AML-193 (cell line): ENCODE data around the gene GTPBP6.
"Not testable (repeated sequence)": the region's sequence is repeated elsewhere in the genome, so short reads cannot be mapped to it uniquely, and the experiment has no call there.

Experiments used
- DNase-seq, 2 experiments: peaks; one replicate each; lab custom pipeline; 2025; lab: John Stamatoyannopoulos, UW

GTPBP6 gene

GRCh38 chrX:351736-352135, 33.1 kb upstream of the GTPBP6 start:
- DNase-seq: no peak

DNA sequence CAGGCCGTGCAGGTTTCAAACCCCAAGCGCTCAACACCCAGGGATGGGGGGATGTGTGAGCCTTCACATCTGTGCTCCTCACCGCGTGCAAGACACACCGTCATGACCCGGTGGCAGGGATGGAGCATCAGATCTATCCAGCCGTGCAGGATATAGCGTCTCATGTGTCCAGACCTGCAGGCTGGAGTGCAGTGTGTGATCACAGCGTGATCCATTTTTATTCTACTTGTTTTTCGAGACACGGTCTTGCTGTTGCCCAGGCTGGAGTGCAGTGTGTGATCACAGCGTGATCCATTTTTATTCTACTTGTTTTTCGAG, 32.7 kb upstream of the GTPBP6 start:
- DNase-seq: not testable (repeated sequence)

GRCh38 chrX:350534-351323, 32.1 kb upstream of the GTPBP6 start:
- no peak for DNase-seq

- DNase-seq: no peak
Observed at GRCh38 chrX:350148-350533, 31.5 kb upstream of the GTPBP6 start.

- no peak for DNase-seq
Observed at GRCh38 chrX:349702-350101, 31.1 kb upstream of the GTPBP6 start.

DNA sequence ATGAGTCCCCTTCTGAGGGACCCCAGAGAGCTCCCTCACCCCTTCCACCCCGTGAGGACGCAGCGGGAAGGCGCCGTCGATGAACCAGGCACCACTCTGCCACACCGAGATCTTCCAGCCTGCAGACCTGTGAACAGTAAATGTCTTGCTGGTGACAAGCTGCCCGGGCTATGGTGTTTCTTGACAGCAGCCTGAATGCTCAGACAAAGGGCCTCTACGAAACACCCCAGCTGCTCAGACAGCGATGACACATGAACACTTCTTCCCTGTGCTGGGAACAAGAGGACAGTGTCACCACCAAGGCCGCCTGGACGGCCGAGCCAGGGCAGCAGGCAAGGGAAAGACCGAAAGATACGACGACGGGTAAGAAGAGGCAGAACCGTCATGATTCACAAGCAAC, 30.6 kb upstream of the GTPBP6 start:
- no peak for DNase-seq

DNA sequence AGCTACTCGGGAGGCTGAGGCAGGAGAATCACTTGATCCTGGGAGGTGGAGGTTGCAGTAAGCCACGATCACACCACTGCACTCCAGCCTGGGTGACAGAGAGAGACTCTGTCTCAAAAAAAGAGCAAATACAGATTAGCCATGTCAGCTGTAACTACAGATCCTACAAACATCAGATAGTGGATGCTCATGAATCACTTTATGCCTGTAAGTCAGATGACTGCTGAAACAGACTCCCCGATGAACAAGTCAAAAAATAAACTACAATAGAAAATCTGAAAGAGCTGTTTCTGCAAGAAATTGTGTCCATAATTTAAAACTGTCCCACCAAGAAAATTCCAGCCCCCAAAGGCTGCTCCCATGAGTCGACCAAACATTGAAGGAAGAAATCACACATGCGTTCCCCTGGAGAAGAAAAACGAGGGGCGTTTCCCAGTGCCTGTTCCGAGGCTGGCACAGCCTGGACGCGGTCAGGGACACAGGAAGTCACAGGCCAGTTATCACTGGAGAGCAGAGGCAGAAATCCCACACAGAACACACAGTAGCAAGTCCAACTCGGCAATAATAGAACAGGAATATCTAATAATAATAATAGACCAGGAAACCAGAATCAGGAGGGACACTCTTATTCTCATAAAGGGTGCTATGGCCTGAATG, 30.0 kb upstream of the GTPBP6 start:
- DNase-seq: no peak

- no peak for DNase-seq
Observed at GRCh38 chrX:347351-348117, 28.9 kb upstream of the GTPBP6 start.

GRCh38 chrX:346034-346813, 27.6 kb upstream of the GTPBP6 start:
- DNase-seq: no peak

DNA sequence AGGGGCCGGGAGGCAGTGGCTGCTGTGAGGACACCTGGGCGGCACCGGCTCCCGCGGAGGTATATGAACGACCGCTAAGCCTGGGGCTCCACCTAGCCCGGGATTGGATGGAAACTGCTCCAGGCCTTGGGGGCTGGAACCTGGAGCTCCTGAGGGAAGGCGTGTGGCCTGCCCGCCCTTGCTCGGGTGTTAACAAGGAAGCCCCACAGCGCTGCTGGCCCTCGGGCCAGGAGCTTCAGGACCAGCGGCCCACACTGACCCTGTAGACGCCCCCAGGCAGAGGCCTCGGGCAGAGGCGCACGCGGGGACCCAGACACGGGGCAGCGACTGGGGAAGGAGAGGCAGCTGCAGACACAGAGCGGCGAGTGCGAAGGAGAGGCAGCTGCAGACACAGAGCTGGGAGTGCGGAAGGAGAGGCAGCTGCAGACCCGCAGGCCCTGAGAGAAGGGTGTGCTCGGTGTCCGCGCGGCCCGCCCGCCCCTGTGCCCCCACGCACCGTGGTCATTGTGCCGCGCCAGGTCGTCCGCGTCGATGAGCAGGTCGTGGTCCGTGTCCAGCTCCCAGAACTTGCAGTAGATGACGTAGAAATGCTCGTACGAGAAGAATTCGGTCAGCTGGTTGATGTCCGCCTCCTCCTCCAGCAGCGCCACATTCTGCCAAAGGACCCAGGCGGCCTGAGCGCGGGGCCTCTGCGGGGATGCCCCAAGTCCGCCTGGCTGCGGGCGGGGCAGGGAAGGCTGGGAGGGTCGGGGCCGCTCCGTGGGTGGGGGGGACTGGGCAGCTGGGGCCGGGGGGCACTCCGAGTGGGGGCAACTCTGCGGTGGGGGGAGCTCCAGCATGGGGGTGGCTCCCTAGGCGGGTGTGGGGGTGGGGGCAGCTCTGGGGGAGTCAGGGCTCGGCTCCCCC, 26.7 kb upstream of the GTPBP6 start:
- no peak for DNase-seq

DNA sequence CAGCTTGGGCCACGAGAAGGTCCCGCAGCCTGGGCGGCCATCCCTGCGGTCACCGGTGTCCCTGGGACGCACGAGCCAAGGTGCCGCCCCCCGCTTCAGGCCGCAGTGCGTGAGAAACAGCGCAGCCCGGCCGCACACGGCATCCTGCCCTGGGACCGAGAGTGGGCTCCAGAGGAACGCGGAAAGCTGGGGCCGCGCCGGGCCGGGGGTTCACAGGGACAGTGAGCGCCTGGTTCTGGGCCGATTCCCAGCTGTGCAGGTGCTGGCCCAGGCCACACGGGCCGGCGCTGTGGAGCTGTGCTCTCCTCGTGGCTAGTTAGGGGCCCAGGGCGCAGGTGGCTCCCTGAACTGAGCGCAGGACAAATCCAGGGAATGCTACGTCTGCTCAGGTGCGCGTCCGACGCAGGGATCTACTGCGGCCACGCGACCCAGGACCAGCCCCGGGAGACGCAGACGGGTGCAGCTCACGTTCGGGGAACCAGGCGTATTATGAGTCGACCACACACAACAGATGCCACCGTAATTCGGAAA, 25.8 kb upstream of the GTPBP6 start:
- DNase-seq: no peak

DNA sequence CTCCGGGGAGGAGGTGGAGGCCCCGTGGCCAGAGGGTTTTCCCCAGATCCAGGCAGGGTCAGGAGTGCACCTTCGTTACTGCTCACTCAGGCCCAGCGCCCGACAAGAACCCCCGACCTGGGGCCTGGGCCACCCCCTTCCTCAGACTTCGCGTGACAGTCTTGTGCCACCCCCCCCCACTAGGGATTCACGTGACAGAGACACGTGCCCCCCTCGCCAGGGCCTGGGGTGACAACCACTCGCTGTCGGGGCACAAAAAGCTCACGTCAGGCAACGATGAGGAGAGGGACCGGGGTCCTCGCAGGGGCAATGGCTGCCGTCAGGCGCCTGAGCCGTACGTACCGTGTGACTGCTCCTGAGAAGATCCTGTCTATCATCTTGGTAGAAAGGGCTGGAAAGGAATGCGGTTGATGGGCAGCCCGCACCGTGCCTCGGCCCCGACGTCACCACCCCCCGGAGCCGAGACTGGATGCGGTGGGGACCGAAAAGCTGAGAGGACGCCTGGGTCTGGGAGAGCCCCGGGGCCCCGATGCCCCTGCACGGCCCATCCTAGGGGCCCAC, 23.0 kb upstream of the GTPBP6 start:
- DNase-seq: no peak

GRCh38 chrX:340641-341423, 22.2 kb upstream of the GTPBP6 start:
- no peak for DNase-seq

DNA sequence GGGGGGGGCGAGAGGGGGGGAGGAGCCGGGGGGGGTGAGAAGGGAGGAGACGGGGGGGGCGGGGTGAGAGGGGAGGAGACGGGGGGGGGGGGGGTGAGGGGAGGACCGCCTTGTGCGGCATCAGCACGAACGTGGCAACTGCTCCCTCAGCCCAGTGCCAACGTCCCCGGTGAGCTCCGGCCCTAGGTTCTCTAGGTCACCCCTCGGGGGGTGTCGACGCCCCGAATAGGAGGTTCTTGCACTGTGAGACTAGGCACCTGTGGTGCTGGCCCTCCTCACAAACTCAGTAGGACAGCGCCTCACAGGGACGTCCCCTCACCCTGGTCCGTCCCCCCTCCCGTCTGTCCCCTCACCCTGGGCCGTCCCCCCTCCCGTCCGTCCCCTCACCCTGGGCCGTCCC, 21.5 kb upstream of the GTPBP6 start:
- no peak for DNase-seq

DNA sequence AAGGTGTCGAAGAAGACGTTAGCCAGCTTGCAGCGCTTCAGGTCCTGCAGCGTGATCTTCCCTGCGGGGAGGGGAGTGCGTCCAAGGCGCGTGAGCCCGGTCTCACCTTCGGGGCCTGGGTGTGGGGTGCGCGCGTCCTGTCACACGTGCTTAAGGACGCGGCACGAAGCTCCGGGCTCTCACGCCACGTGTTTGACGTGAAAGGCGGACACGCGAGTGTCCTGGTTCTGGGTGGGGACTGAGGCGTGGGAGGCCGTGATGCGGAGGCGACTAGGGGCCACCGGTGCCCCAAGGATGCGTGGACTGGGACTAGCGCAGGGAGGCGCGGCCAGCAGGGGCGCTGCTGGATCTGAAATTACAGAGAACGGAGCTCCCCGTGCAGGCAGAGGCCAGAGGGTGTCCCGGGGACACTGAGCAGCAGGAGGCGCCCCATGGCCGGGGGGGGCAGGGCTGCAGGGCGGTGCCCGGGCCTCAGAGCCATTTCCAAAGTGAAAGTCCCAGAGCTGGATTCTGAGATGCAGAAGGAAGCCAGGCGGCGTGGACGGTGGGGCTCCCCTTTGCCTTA, 20.3 kb upstream of the GTPBP6 start:
- no peak for DNase-seq

GRCh38 chrX:338281-338835, 19.8 kb upstream of the GTPBP6 start:
- DNase-seq: no peak

DNA sequence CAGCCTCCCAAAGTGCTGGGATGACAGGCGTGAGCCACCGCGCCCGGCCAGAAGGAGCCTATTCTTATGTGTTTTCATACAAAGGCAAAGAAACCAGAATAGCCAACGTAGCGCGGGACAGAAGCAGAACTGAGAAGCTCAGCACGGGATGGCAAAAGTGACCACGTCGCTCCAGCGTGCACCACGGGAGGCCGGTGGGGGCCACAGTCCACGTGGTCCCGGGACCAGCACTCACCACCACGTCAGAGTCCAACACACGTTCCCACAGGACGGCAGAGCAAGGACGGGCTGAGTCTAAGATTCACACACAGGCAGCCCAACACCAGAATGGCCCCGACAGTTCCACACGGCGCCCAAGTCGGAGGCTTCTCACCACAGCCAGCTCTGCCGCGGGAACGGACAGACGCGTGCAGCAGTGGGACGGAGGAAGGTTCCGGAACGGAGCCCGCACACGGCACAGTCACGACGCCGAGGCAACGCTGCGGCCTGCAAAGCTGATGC, 18.8 kb upstream of the GTPBP6 start:
- DNase-seq: no peak

DNA sequence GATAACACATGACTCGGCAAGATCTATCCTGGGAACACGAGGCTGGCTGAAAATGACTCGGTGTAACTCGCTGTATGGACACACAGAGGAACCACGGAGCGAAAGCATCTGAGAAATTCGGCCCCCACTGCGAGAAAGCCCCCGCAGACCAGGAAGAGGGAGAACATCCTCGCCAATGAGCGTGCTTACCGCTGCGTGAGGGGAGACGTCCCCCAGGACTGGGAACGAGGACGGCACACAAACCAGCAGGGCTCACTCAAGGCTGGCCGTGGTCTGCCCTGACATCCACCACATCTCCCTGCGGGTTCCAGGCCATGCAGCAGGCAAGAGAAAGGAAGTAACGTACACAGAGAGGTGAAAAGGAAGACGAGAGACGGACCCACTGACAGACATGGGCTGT, 17.6 kb upstream of the GTPBP6 start:
- no peak for DNase-seq

DNA sequence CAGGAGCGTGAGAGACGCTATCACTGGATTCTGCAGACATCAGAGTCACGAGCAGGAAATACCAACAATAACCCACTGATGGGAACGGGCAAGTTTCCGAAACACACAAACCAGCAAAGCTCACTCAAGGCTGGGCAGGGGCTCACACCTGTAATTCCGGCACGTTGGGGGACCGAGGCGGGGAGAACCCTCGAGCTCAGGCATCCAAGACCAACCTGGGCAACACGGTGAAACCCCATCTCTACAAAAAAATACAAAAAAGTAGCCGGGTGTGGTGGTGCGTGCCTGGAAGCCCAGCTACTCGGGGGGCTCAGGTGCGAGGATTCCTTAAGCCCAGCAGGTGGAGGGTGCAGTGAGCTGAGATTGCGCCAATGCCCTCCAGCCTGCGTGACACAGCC, 17.2 kb upstream of the GTPBP6 start:
- DNase-seq: no peak
